Esophagus muscularis mucosa (tissue), 4 donors: ENCODE data around the gene HSD3B2. TPM values are rescaled to one million over a fixed set of nuclear protein-coding genes. Genes with fewer than 3 reads are reported as not detected.

Experiments
- DNase-seq: peaks from one replicate; pipeline ENCODE4 v3.0.0-alpha.2; 2017; ENCODE audit errors: extremely low spot score
- H3K27ac ChIP-seq, 4 donors: fragments of 200-600 bp; sonication (generic); replicated peaks in 1 of 4; 1 replicate in 3 of 4; 2 replicates in 1 of 4; pipeline ENCODE4 v1.5.1; 2016 to 2019; ENCODE audit warnings: mild to moderate bottlenecking in 1 of 4
- H3K27me3 ChIP-seq, 4 donors: fragments of 200-600 bp; sonication (generic); one replicate each; pipeline versions ENCODE4 v1.5.1 to v1.6.0; 2016 to 2019
- H3K36me3 ChIP-seq, 4 donors: fragments of 200-600 bp; sonication (generic); one replicate each; pipeline ENCODE4 v1.5.1; 2016 to 2019
- H3K4me1 ChIP-seq, 4 donors: fragments of 200-600 bp; sonication (generic); one replicate each; pipeline ENCODE4 v1.5.1; 2016 to 2019
- H3K4me3 ChIP-seq, 4 donors: fragments of 200-600 bp; sonication (generic); 1 replicate in 2 of 4; 2 replicates in 2 of 4; pipeline ENCODE4 v1.5.1; 2016 to 2019; ENCODE audit warnings: mild to moderate bottlenecking in 4 of 4, moderate library complexity in 1 of 4
- H3K9me3 ChIP-seq, 4 donors: fragments of 200-600 bp; sonication (generic); 1 replicate in 3 of 4; 2 replicates in 1 of 4; pipeline ENCODE4 v1.5.1; 2016 to 2019
- EP300 ChIP-seq: sonication (generic); formaldehyde crosslinking; IDR thresholded peaks from one replicate; pipeline ENCODE4 v1.6.1; 2017; ENCODE audit warnings: antibody characterized with exemption
- POLR2A ChIP-seq: fragments of 450-650 bp; IDR thresholded peaks from one replicate; pipeline ENCODE4 v1.6.1; 2017; ENCODE audit warnings: antibody characterized with exemption, moderate library complexity, mild to moderate bottlenecking, low read depth
- POLR2AphosphoS5 ChIP-seq, 2 donors: sonication (generic); formaldehyde crosslinking; IDR thresholded peaks; one replicate each; pipeline ENCODE4 v1.6.1; 2017; ENCODE audit warnings: antibody characterized with exemption in 2 of 2
- WGBS: methylation state at CpG from one replicate; pipeline ENCODE4 v1.1.5; 2018; 5-methylcytosine and 5-hydroxymethylcytosine counted together
- intact Hi-C: fragments of 100-400 bp; cut with DNase I; formaldehyde crosslinking; loops from one replicate; pipeline ENCODE4 v1.15.1; 2023
- total RNA-seq, 4 donors: library from RNA; depleted of rRNA; stranded (reverse); fragments of >200 nt; gene quantifications; one replicate each; pipeline versions ENCODE4 v1.1.0 to v1.2.1, GENCODE V29; 2016
- TF ChIP-seq, protein P1 (sequence below), 3 experiments: fragments of 200-600 bp in 2 of 3; fragments of 450-650 bp in 1 of 3; sonication (generic) in 2 of 3; IDR thresholded peaks; one replicate each; pipeline ENCODE4 v1.5.1; 2017 to 2019; ENCODE audit warnings: antibody characterized with exemption in 3 of 3, mild to moderate bottlenecking in 2 of 3, moderate library complexity in 1 of 3

Gene HSD3B2
- total RNA-seq, 4 donors from 2014 or later: not detected

GRCh38 chr1:119431836-119432235 is 16.9 kb downstream of the HSD3B2 start:
- no peak for TF ChIP-seq POLR2AphosphoS5 (IDR thresholded peaks at IDR 0.05)
- TF ChIP-seq, protein P1, sequence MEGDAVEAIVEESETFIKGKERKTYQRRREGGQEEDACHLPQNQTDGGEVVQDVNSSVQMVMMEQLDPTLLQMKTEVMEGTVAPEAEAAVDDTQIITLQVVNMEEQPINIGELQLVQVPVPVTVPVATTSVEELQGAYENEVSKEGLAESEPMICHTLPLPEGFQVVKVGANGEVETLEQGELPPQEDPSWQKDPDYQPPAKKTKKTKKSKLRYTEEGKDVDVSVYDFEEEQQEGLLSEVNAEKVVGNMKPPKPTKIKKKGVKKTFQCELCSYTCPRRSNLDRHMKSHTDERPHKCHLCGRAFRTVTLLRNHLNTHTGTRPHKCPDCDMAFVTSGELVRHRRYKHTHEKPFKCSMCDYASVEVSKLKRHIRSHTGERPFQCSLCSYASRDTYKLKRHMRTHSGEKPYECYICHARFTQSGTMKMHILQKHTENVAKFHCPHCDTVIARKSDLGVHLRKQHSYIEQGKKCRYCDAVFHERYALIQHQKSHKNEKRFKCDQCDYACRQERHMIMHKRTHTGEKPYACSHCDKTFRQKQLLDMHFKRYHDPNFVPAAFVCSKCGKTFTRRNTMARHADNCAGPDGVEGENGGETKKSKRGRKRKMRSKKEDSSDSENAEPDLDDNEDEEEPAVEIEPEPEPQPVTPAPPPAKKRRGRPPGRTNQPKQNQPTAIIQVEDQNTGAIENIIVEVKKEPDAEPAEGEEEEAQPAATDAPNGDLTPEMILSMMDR (IDR thresholded peaks at IDR 0.05): no peak
- no peak for TF ChIP-seq POLR2A
- TF ChIP-seq EP300: no peak
- no peak overlapping the region for H3K4me3 ChIP-seq
- intact Hi-C loops: no loop called here
- H3K4me1 ChIP-seq: no peaks in the 10 kb centered on the region
- DNase-seq: no peak
- WGBS: 83% methylated on average over 2 of the region's 3 CpGs
- H3K9me3 ChIP-seq: no peaks in the 10 kb centered on the region
- H3K36me3 ChIP-seq: no peaks in the 10 kb centered on the region
- H3K27ac ChIP-seq: no peak overlapping the region
- H3K27me3 ChIP-seq: peaks cover 0 to 5% (median 0%) of the 10 kb centered on the region in 4 donors

- no peak overlapping the region for H3K27ac ChIP-seq
- DNase-seq: no peak
- 53% methylated on average over 3 of the region's 3 CpGs for WGBS
- peaks cover 0 to 3% (median 0%) of the 10 kb centered on the region in 4 donors for H3K27me3 ChIP-seq
- intact Hi-C loops: no loop called here
- H3K36me3 ChIP-seq: no peaks in the 10 kb centered on the region
- TF ChIP-seq EP300 (no peak), POLR2A (no peak), POLR2AphosphoS5 (IDR thresholded peaks at IDR 0.05) (no peak)
- TF ChIP-seq, protein P1 (IDR thresholded peaks at IDR 0.05): no peak
- no peaks in the 10 kb centered on the region for H3K9me3 ChIP-seq
- no peaks in the 10 kb centered on the region for H3K4me1 ChIP-seq
- no peak overlapping the region for H3K4me3 ChIP-seq
Observed at GRCh38 chr1:119435052-119435451, 20.1 kb downstream of the HSD3B2 start.

- 55% methylated on average over 2 of the region's 2 CpGs for WGBS
- intact Hi-C loops: no loop called here
- Histone ChIP-seq H3K4me3 (no peak overlapping the region), H3K4me1 (no peaks in the 10 kb centered on the region), H3K27ac (no peak overlapping the region), H3K9me3 (no peaks in the 10 kb centered on the region), H3K36me3 (no peaks in the 10 kb centered on the region), H3K27me3 (no peaks in the 10 kb centered on the region)
- TF ChIP-seq, protein P1 (IDR thresholded peaks at IDR 0.05): no peak
- no peak for TF ChIP-seq POLR2AphosphoS5 (IDR thresholded peaks at IDR 0.05)
- no peak for TF ChIP-seq EP300
- no peak for TF ChIP-seq POLR2A
- DNase-seq: no peak
Observed at GRCh38 chr1:119438761-119439160, 23.8 kb downstream of the HSD3B2 start.

- WGBS: 71% methylated on average over 8 of the region's 8 CpGs
Observed at GRCh38 chr1:119440721-119441307, 25.9 kb downstream of the HSD3B2 start.

GRCh38 chr1:119442756-119443155 is 27.8 kb downstream of the HSD3B2 start:
- intact Hi-C loops: no loop called here
- Histone ChIP-seq H3K4me3 (no peak overlapping the region), H3K27me3 (no peaks in the 10 kb centered on the region), H3K4me1 (no peaks in the 10 kb centered on the region), H3K9me3 (no peaks in the 10 kb centered on the region), H3K36me3 (no peaks in the 10 kb centered on the region), H3K27ac (no peak overlapping the region)
- TF ChIP-seq, protein P1 (IDR thresholded peaks at IDR 0.05): no peak
- no peak for TF ChIP-seq POLR2AphosphoS5 (IDR thresholded peaks at IDR 0.05)
- TF ChIP-seq EP300: no peak
- no peak for TF ChIP-seq POLR2A
- WGBS: 79% methylated on average over 6 of the region's 6 CpGs
- no peak for DNase-seq

More at GRCh38 chr1:119440721-119441307, 25.9 kb downstream of the HSD3B2 start:
- DNase-seq: no peak
- Histone ChIP-seq H3K9me3 (no peaks in the 10 kb centered on the region), H3K36me3 (no peaks in the 10 kb centered on the region), H3K4me3 (no peak overlapping the region), H3K27me3 (no peaks in the 10 kb centered on the region), H3K27ac (no peak overlapping the region), H3K4me1 (no peaks in the 10 kb centered on the region)
- intact Hi-C loops: no loop called here
- no peak for TF ChIP-seq EP300
- TF ChIP-seq POLR2AphosphoS5 (IDR thresholded peaks at IDR 0.05): no peak
